ENCODE data around the gene PGAM2. TPM values are rescaled to one million over a fixed set of nuclear protein-coding genes. Genes with fewer than 3 reads are reported as not detected.

Gene PGAM2
- total RNA-seq, 3 donors from 2014 or later = 0.64 to 0.73 (median 0.66) TPM

GRCh38 chr7:44050121-44050914, 15.0 kb downstream of the PGAM2 start:
- no peak for DNase-seq (ENCODE audit: low spot score in 2 of 2)
- no peaks in the 10 kb centered on the region for H3K9me3 ChIP-seq
- intact Hi-C loops (cut with DNase I; ENCODE audit: low total_unique reads) = no loop called here
- H3K4me3 ChIP-seq = no peak overlapping the region
- TF ChIP-seq POLR2A (IDR thresholded peaks at IDR 0.05) = no peak
- no peak for TF ChIP-seq CTCF (IDR thresholded peaks at IDR 0.05)
- no peak for TF ChIP-seq POLR2AphosphoS5 (IDR thresholded peaks at IDR 0.05)
- H3K4me1 ChIP-seq = peaks cover 0 to 7% of the 10 kb centered on the region in 2 donors
- no peaks in the 10 kb centered on the region for H3K36me3 ChIP-seq
- no peak overlapping the region for H3K27ac ChIP-seq
- H3K27me3 ChIP-seq = no peaks in the 10 kb centered on the region

- Histone ChIP-seq H3K36me3 (no peaks in the 10 kb centered on the region), H3K27ac (no peak overlapping the region), H3K27me3 (no peaks in the 10 kb centered on the region), H3K9me3 (no peaks in the 10 kb centered on the region), H3K4me3 (no peak overlapping the region), H3K4me1 (peaks cover 0 to 9% of the 10 kb centered on the region in 2 donors)
- intact Hi-C loops (cut with DNase I; ENCODE audit: low total_unique reads) = no loop called here
- no peak for TF ChIP-seq POLR2A (IDR thresholded peaks at IDR 0.05)
- TF ChIP-seq CTCF (IDR thresholded peaks at IDR 0.05) = no peak
- no peak for TF ChIP-seq POLR2AphosphoS5 (IDR thresholded peaks at IDR 0.05)
- no peak for DNase-seq (ENCODE audit: low spot score in 2 of 2)
These were observed 17.2 kb downstream of the PGAM2 start for GRCh38 chr7:44048031-44048795.

- H3K4me3 ChIP-seq = no peak overlapping the region
- intact Hi-C loops (cut with DNase I; ENCODE audit: low total_unique reads) = no loop called here
- no peak for DNase-seq (ENCODE audit: low spot score in 2 of 2)
These were observed 18.9 kb downstream of the PGAM2 start for GRCh38 chr7:44046321-44047061.

GRCh38 chr7:44045226-44046014, 19.9 kb downstream of the PGAM2 start:
- H3K4me3 ChIP-seq = peak overlapping the region; percentile 77 to 95 (median 88)
- peak overlapping the region; percentile 82 to 92 for H3K27ac ChIP-seq
- H3K27me3 ChIP-seq = no peaks in the 10 kb centered on the region
- no peaks in the 10 kb centered on the region for H3K36me3 ChIP-seq
- DNase-seq (ENCODE audit: low spot score in 2 of 2) = no peak
- peaks cover 0 to 9% of the 10 kb centered on the region in 2 donors for H3K4me1 ChIP-seq
- H3K9me3 ChIP-seq = no peaks in the 10 kb centered on the region
- intact Hi-C loops (cut with DNase I; ENCODE audit: low total_unique reads) = no loop called here
- TF ChIP-seq POLR2AphosphoS5 (IDR thresholded peaks at IDR 0.05) (no peak), POLR2A (IDR thresholded peaks at IDR 0.05) (no peak)

More at GRCh38 chr7:44046321-44047061, 18.9 kb downstream of the PGAM2 start:
- Histone ChIP-seq H3K27ac (no peak overlapping the region), H3K4me1 (peaks cover 0 to 9% of the 10 kb centered on the region in 2 donors), H3K36me3 (no peaks in the 10 kb centered on the region), H3K9me3 (no peaks in the 10 kb centered on the region), H3K27me3 (no peaks in the 10 kb centered on the region)
- TF ChIP-seq POLR2AphosphoS5 (IDR thresholded peaks at IDR 0.05) = no peak
- TF ChIP-seq CTCF (IDR thresholded peaks at IDR 0.05) = no peak
- no peak for TF ChIP-seq POLR2A (IDR thresholded peaks at IDR 0.05)

Measured in breast epithelium (tissue), 4 donors.